Skin epidermis (tissue), 12 donors: ENCODE results near the gene PKNOX2.

Experiments
- H3K27ac ChIP-seq, 21 experiments: fragments of 200-600 bp; sonication (generic) in 11 of 21; one replicate each; pipeline ENCODE4 v1.5.0; 2020; ENCODE audit warnings: mild to moderate bottlenecking in 3 of 21, inconsistent platforms in 2 of 21, moderate library complexity in 2 of 21
- H3K4me3 ChIP-seq, 7 experiments: fragments of 200-600 bp; sonication (generic) in 2 of 7; one replicate each; pipeline ENCODE4 v1.5.0; 2020; ENCODE audit warnings: inconsistent platforms in 2 of 7, mild to moderate bottlenecking in 2 of 7, moderate library complexity in 1 of 7

Gene PKNOX2

GRCh38 chr11:125273519-125274000 is 109.0 kb downstream of the PKNOX2 start:
- Histone ChIP-seq H3K27ac (no peak overlapping the region), H3K4me3 (no peak overlapping the region)

GRCh38 chr11:125274309-125274708 is 109.8 kb downstream of the PKNOX2 start:
- no peak overlapping the region for H3K27ac ChIP-seq

GRCh38 chr11:125274774-125275173 is 110.2 kb downstream of the PKNOX2 start:
- Histone ChIP-seq H3K27ac (no peak overlapping the region), H3K4me3 (no peak overlapping the region)

More at GRCh38 chr11:125274309-125274708, 109.8 kb downstream of the PKNOX2 start:
- H3K4me3 ChIP-seq = no peak overlapping the region

- Histone ChIP-seq H3K27ac (no peak overlapping the region), H3K4me3 (no peak overlapping the region)
These were observed 111.5 kb downstream of the PKNOX2 start for GRCh38 chr11:125275905-125276618.

GRCh38 chr11:125276619-125276976 is 112.0 kb downstream of the PKNOX2 start:
- no peak overlapping the region for H3K4me3 ChIP-seq
- no peak overlapping the region for H3K27ac ChIP-seq

- Histone ChIP-seq H3K4me3 (no peak overlapping the region), H3K27ac (no peak overlapping the region)
These were observed 115.3 kb downstream of the PKNOX2 start for GRCh38 chr11:125279676-125280418.

GRCh38 chr11:125280646-125281045 is 116.1 kb downstream of the PKNOX2 start:
- Histone ChIP-seq H3K27ac (no peak overlapping the region), H3K4me3 (no peak overlapping the region)

- no peak overlapping the region for H3K27ac ChIP-seq
- H3K4me3 ChIP-seq = no peak overlapping the region
These were observed 117.5 kb downstream of the PKNOX2 start for GRCh38 chr11:125281831-125282595.

GRCh38 chr11:125282596-125282914 is 118.0 kb downstream of the PKNOX2 start:
- Histone ChIP-seq H3K27ac (no peak overlapping the region), H3K4me3 (no peak overlapping the region)

GRCh38 chr11:125284245-125284850 is 119.8 kb downstream of the PKNOX2 start:
- H3K4me3 ChIP-seq = no peak overlapping the region
- H3K27ac ChIP-seq = no peak overlapping the region

GRCh38 chr11:125285844-125286243 is 121.3 kb downstream of the PKNOX2 start:
- Histone ChIP-seq H3K27ac (no peak overlapping the region), H3K4me3 (no peak overlapping the region)

GRCh38 chr11:125286486-125286885 is 121.9 kb downstream of the PKNOX2 start:
- Histone ChIP-seq H3K27ac (no peak overlapping the region), H3K4me3 (no peak overlapping the region)

- Histone ChIP-seq H3K4me3 (no peak overlapping the region), H3K27ac (peak overlapping the region in 1 of 21 experiments; percentile 18)
These were observed 123.1 kb downstream of the PKNOX2 start for GRCh38 chr11:125287491-125288210.

GRCh38 chr11:125289419-125290098 is 125.0 kb downstream of the PKNOX2 start:
- no peak overlapping the region for H3K4me3 ChIP-seq
- no peak overlapping the region for H3K27ac ChIP-seq

- no peak overlapping the region for H3K27ac ChIP-seq
- no peak overlapping the region for H3K4me3 ChIP-seq
These were observed 125.7 kb downstream of the PKNOX2 start for GRCh38 chr11:125290263-125290662.

- Histone ChIP-seq H3K27ac (no peak overlapping the region), H3K4me3 (no peak overlapping the region)
These were observed 127.5 kb downstream of the PKNOX2 start for GRCh38 chr11:125292100-125292499.

GRCh38 chr11:125293596-125293995 is 129.0 kb downstream of the PKNOX2 start:
- Histone ChIP-seq H3K4me3 (no peak overlapping the region), H3K27ac (no peak overlapping the region)

- H3K27ac ChIP-seq = no peak overlapping the region
- H3K4me3 ChIP-seq = no peak overlapping the region
These were observed 131.4 kb downstream of the PKNOX2 start for GRCh38 chr11:125295931-125296330.

GRCh38 chr11:125297346-125297915 is 132.9 kb downstream of the PKNOX2 start:
- no peak overlapping the region for H3K27ac ChIP-seq
- no peak overlapping the region for H3K4me3 ChIP-seq
